Cardiac fibroblast (primary cell): ENCODE measurements around the gene IL12RB2.

Source experiments
- DNase-seq, 2 donors: peaks; one replicate each; pipeline versions ENCODE4 v3.0.0 to v3.0.0-alpha.2; 2010; ENCODE audit warnings: low read depth in 2 of 2
- H3K4me3 ChIP-seq, 2 donors: replicated peaks in 1 of 2; 1 replicate in 1 of 2; 2 replicates in 1 of 2; pipeline ENCODE4 v1.5.1; 2011; ENCODE audit warnings: low read depth in 2 of 2, low read length in 2 of 2, mild to moderate bottlenecking in 2 of 2, moderate library complexity in 1 of 2
- TF ChIP-seq, protein P1 (sequence below): IDR thresholded peaks from one replicate; pipeline ENCODE4 v1.5.1; 2011; ENCODE audit warnings: low read depth, mild to moderate bottlenecking, low read length, inconsistent platforms

The IL12RB2 gene

GRCh38 chr1:67270541-67270940, 37.1 kb upstream of the IL12RB2 start:
- no peak for DNase-seq
- TF ChIP-seq, protein P1, sequence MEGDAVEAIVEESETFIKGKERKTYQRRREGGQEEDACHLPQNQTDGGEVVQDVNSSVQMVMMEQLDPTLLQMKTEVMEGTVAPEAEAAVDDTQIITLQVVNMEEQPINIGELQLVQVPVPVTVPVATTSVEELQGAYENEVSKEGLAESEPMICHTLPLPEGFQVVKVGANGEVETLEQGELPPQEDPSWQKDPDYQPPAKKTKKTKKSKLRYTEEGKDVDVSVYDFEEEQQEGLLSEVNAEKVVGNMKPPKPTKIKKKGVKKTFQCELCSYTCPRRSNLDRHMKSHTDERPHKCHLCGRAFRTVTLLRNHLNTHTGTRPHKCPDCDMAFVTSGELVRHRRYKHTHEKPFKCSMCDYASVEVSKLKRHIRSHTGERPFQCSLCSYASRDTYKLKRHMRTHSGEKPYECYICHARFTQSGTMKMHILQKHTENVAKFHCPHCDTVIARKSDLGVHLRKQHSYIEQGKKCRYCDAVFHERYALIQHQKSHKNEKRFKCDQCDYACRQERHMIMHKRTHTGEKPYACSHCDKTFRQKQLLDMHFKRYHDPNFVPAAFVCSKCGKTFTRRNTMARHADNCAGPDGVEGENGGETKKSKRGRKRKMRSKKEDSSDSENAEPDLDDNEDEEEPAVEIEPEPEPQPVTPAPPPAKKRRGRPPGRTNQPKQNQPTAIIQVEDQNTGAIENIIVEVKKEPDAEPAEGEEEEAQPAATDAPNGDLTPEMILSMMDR: no peak
- H3K4me3 ChIP-seq: no peak overlapping the region

GRCh38 chr1:67273591-67273990, 34.1 kb upstream of the IL12RB2 start:
- H3K4me3 ChIP-seq: no peak overlapping the region
- TF ChIP-seq, protein P1: no peak
- no peak for DNase-seq

DNA sequence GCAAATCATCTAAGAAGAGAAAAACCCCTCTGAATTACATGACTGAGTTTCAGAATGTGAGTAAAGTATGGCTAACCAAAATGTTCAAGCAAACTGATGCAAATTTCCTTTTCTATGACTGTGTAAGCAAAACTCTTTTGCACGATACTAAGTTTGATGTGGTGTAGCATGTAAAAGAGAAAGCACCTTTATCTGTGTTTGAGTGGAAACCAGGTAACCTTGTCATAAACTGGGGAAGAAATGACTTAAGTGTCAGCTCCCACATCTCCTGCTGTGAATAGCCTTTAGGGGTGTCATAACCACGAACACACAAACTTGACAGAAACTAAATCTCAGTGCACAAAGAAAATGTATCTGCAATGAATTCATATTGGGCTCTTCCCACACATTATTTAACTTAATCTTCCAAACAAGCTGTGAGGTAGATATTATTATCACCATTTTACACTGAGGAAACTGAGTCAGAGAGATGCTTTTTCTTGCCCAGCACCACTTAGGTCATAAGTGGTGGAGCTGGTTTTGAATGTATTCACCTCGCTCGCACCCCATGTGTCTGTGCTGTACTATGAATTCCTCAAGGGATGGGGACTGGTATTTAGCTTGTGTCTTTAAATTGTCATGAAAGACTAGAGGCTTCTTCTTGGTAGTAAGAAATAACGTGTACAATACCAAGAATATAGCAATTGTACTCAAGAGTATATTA, 32.9 kb upstream of the IL12RB2 start:
- H3K4me3 ChIP-seq: no peak overlapping the region
- no peak for DNase-seq
- TF ChIP-seq, protein P1: no peak

DNA sequence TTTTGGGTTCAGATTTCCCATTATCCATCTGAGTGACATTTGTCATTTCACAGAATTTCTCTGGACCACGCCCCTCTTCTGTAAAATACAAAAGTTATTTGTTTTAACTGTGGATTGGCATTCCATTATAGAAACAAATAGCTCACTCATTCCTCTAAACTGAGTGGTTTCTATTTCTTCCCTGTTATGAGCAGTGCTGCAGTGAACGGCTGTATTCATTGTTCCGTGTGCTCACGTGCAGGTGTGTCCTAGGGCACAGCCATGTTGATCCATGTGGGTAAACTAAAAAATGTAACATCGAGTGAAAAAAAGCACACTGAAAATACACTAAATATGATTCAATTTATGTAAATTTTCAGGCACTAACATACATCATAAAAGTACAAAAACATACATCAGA, 27.0 kb upstream of the IL12RB2 start:
- TF ChIP-seq, protein P1: no peak
- no peak overlapping the region for H3K4me3 ChIP-seq

GRCh38 chr1:67281244-67281643, 26.4 kb upstream of the IL12RB2 start:
- no peak overlapping the region for H3K4me3 ChIP-seq
- DNase-seq: no peak
- TF ChIP-seq, protein P1: no peak

More for the DNA sequence above, 27.0 kb upstream of the IL12RB2 start:
- no peak for DNase-seq

DNA sequence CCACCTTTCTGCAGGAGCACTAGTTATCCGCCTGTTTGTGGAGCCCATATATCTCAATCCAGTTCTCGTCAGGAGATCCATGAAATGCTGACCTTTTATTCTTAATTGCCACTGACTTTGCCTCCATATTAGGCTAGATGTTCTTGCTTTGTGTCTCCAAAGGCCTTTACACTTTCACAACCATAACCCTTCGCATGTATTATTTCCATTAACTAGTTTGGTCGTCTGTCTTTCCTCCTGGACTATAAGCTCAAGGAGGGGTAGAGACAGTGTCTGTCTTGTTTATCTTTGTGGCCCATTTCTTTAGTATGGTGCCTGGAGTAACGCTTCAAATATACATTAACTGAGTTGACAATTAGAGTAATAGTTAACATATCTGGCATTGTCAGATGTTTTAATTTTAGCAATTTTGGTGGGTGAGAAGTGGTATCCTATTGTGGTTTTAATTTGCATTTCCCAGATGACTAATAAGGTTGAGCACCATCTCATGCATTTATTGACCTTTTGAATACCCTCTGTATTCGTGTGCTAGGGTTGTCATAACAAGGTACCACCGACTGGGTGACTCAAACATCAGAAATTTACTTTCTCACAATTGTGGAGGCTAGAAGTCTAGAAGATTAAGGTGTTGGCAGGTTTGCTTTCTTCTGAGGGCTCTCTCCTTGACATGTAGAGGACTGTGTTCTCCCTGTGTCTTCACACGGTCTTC, 21.7 kb upstream of the IL12RB2 start:
- TF ChIP-seq, protein P1: no peak
- DNase-seq: peak in 1 of 2 donors; percentile 14
- H3K4me3 ChIP-seq: no peak overlapping the region

- TF ChIP-seq, protein P1: no peak
- H3K4me3 ChIP-seq: no peak overlapping the region
- no peak for DNase-seq
Measured at GRCh38 chr1:67290236-67290635, 17.4 kb upstream of the IL12RB2 start.
